ENCODE measurements around the gene SMIM20.

DNA sequence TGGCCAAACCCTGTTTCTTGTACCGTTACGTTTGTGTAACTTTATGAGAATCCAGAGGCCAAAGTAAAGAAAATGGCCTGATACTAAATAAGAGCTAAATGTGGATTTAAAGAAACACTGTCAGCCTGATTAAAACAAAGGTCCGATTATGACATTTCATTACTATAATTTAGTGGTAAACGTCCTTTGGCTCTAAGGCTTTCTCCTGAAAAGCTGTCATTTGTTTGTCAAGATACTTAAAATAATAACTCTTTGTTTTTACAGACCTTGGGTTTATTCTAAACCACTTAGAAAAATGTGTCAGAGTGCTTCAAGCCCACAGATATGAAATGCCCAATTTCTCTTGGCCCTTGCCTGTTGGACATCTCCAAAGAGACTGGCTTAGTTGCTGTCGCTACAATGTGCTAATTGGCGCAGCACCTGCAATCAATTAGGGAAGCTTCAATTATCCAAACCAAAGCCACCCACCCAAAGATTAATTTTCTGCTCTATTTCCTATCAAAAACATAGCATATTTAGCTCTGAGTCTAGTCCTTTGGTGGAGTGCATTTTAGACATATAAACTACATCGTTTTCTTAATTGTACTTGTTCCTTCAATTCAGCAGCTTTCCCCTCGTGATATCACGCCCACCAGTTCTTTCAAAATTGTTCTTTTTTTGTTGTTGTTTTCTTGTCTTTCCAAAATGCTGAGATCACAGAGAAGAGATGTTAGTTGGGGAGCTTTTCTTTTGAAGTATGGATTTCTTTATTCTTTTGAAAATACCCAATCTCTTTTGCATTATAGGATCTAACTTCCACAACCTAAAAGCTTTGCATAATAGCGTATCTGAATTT is 13.6 kb downstream of the SMIM20 start:
- TF ChIP-seq, protein P1, sequence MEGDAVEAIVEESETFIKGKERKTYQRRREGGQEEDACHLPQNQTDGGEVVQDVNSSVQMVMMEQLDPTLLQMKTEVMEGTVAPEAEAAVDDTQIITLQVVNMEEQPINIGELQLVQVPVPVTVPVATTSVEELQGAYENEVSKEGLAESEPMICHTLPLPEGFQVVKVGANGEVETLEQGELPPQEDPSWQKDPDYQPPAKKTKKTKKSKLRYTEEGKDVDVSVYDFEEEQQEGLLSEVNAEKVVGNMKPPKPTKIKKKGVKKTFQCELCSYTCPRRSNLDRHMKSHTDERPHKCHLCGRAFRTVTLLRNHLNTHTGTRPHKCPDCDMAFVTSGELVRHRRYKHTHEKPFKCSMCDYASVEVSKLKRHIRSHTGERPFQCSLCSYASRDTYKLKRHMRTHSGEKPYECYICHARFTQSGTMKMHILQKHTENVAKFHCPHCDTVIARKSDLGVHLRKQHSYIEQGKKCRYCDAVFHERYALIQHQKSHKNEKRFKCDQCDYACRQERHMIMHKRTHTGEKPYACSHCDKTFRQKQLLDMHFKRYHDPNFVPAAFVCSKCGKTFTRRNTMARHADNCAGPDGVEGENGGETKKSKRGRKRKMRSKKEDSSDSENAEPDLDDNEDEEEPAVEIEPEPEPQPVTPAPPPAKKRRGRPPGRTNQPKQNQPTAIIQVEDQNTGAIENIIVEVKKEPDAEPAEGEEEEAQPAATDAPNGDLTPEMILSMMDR (IDR thresholded peaks at IDR 0.05; ENCODE audit: low read depth, low read length, poor library complexity, severe bottlenecking) = no peak
- TF ChIP-seq EZH2phosphoT487 (IDR thresholded peaks at IDR 0.05; ENCODE audit: borderline replicate concordance, low read length) = no peak

Measured in DOHH2 (cell line).